Activated T-cell treated with anti-CD3 and anti-CD28 coated beads, Interleukin-2, amount 50 U/mL, for 4 hours (primary cell): ENCODE data around the gene CDH4. TPM values are rescaled to one million over a fixed set of nuclear protein-coding genes. Genes with fewer than 3 reads are reported as not detected.

Experiments
- ATAC-seq, 2 donors: fragments of 200-7000 bp; cut with Tn5 transposase; one replicate each; pipeline ENCODE4 v1.10.0; 2021
- DNase-seq: peaks from one replicate; pipeline ENCODE4 v3.0.0-alpha.2; 2020
- H3K27me3 Mint-ChIP-seq: one replicate; pipeline ENCODE4 v1.8.0; 2021; ENCODE audit warnings: low read depth, mixed read lengths
- H3K36me3 Mint-ChIP-seq: one replicate; pipeline ENCODE4 v1.8.0; 2022; ENCODE audit warnings: mixed read lengths; ENCODE audit not compliant: insufficient read depth
- H3K4me1 Mint-ChIP-seq: one replicate; pipeline ENCODE4 v1.8.0; 2021; ENCODE audit warnings: low read depth, mixed read lengths
- H3K4me3 Mint-ChIP-seq: one replicate; pipeline ENCODE4 v1.8.0; 2021; ENCODE audit warnings: mild to moderate bottlenecking, moderate library complexity, mixed read lengths
- H3K9me3 Mint-ChIP-seq: one replicate; pipeline ENCODE4 v1.8.0; 2021; ENCODE audit warnings: mixed read lengths
- total RNA-seq, 3 donors: library from RNA; stranded (reverse); gene quantifications; one replicate each; pipeline ENCODE4 v1.2.1, GENCODE V29; 2021

The CDH4 gene
- total RNA-seq, 3 donors from 2014 or later: 0.10 TPM; not detected in 2

- Mint-ChIP-seq H3K4me1 (no peaks in the 10 kb centered on the region), H3K36me3 (no peaks in the 10 kb centered on the region), H3K27me3 (peaks cover 3% of the 10 kb centered on the region), H3K9me3 (no peaks in the 10 kb centered on the region), H3K4me3 (no peak overlapping the region)
- DNase-seq (no peak), ATAC-seq (no peak)
Observed at GRCh38 chr20:61634376-61635145, 382.5 kb downstream of the CDH4 start.

- DNase-seq: no peak
- no peak overlapping the region for H3K4me3 Mint-ChIP-seq
- no peaks in the 10 kb centered on the region for H3K36me3 Mint-ChIP-seq
- peaks cover 3% of the 10 kb centered on the region for H3K27me3 Mint-ChIP-seq
- no peaks in the 10 kb centered on the region for H3K9me3 Mint-ChIP-seq
- no peak for ATAC-seq
- H3K4me1 Mint-ChIP-seq: no peaks in the 10 kb centered on the region
Observed at GRCh38 chr20:61635721-61636455, 383.8 kb downstream of the CDH4 start.

- DNase-seq: no peak
- ATAC-seq: no peak
- Mint-ChIP-seq H3K4me3 (no peak overlapping the region), H3K9me3 (no peaks in the 10 kb centered on the region), H3K36me3 (no peaks in the 10 kb centered on the region), H3K4me1 (no peaks in the 10 kb centered on the region), H3K27me3 (peaks cover 3% of the 10 kb centered on the region)
Observed at GRCh38 chr20:61636531-61637116, 384.6 kb downstream of the CDH4 start.

GRCh38 chr20:61638802-61639585 lies 386.9 kb downstream of the CDH4 start:
- ATAC-seq (no peak), DNase-seq (no peak)
- no peaks in the 10 kb centered on the region for H3K4me1 Mint-ChIP-seq
- H3K9me3 Mint-ChIP-seq: no peaks in the 10 kb centered on the region
- H3K36me3 Mint-ChIP-seq: no peaks in the 10 kb centered on the region
- H3K27me3 Mint-ChIP-seq: peaks cover 3% of the 10 kb centered on the region
- H3K4me3 Mint-ChIP-seq: no peak overlapping the region

GRCh38 chr20:61640131-61640870 lies 388.2 kb downstream of the CDH4 start:
- Mint-ChIP-seq H3K4me3 (no peak overlapping the region), H3K4me1 (no peaks in the 10 kb centered on the region), H3K9me3 (no peaks in the 10 kb centered on the region), H3K27me3 (peaks cover 3% of the 10 kb centered on the region), H3K36me3 (no peaks in the 10 kb centered on the region)
- ATAC-seq (no peak), DNase-seq (no peak)

GRCh38 chr20:61640871-61641245 lies 388.8 kb downstream of the CDH4 start:
- Mint-ChIP-seq H3K4me1 (no peaks in the 10 kb centered on the region), H3K4me3 (no peak overlapping the region), H3K27me3 (peaks cover 3% of the 10 kb centered on the region), H3K36me3 (no peaks in the 10 kb centered on the region), H3K9me3 (no peaks in the 10 kb centered on the region)
- ATAC-seq (no peak), DNase-seq (no peak)

GRCh38 chr20:61643656-61644377 lies 391.8 kb downstream of the CDH4 start:
- H3K9me3 Mint-ChIP-seq: no peaks in the 10 kb centered on the region
- no peaks in the 10 kb centered on the region for H3K36me3 Mint-ChIP-seq
- ATAC-seq (no peak), DNase-seq (no peak)
- H3K27me3 Mint-ChIP-seq: peaks cover under 1% of the 10 kb centered on the region
- H3K4me3 Mint-ChIP-seq: no peak overlapping the region
- no peaks in the 10 kb centered on the region for H3K4me1 Mint-ChIP-seq

GRCh38 chr20:61644378-61645076 lies 392.5 kb downstream of the CDH4 start:
- no peaks in the 10 kb centered on the region for H3K36me3 Mint-ChIP-seq
- H3K4me3 Mint-ChIP-seq: no peak overlapping the region
- DNase-seq (no peak), ATAC-seq (no peak)
- no peaks in the 10 kb centered on the region for H3K27me3 Mint-ChIP-seq
- H3K9me3 Mint-ChIP-seq: no peaks in the 10 kb centered on the region
- H3K4me1 Mint-ChIP-seq: no peaks in the 10 kb centered on the region

GRCh38 chr20:61645732-61646131 lies 393.7 kb downstream of the CDH4 start:
- no peaks in the 10 kb centered on the region for H3K9me3 Mint-ChIP-seq
- DNase-seq (no peak), ATAC-seq (no peak)
- H3K27me3 Mint-ChIP-seq: no peaks in the 10 kb centered on the region
- no peak overlapping the region for H3K4me3 Mint-ChIP-seq
- H3K36me3 Mint-ChIP-seq: no peaks in the 10 kb centered on the region
- no peaks in the 10 kb centered on the region for H3K4me1 Mint-ChIP-seq

- no peaks in the 10 kb centered on the region for H3K27me3 Mint-ChIP-seq
- H3K36me3 Mint-ChIP-seq: no peaks in the 10 kb centered on the region
- H3K4me3 Mint-ChIP-seq: no peak overlapping the region
- DNase-seq: no peak
- no peak for ATAC-seq
- H3K4me1 Mint-ChIP-seq: no peaks in the 10 kb centered on the region
- no peaks in the 10 kb centered on the region for H3K9me3 Mint-ChIP-seq
Observed at GRCh38 chr20:61646453-61646852, 394.4 kb downstream of the CDH4 start.

- H3K4me3 Mint-ChIP-seq: no peak overlapping the region
- no peaks in the 10 kb centered on the region for H3K27me3 Mint-ChIP-seq
- no peaks in the 10 kb centered on the region for H3K4me1 Mint-ChIP-seq
- H3K9me3 Mint-ChIP-seq: no peaks in the 10 kb centered on the region
- DNase-seq (no peak), ATAC-seq (no peak)
- H3K36me3 Mint-ChIP-seq: no peaks in the 10 kb centered on the region
Observed at GRCh38 chr20:61646986-61647385, 394.9 kb downstream of the CDH4 start.

GRCh38 chr20:61647702-61648101 lies 395.6 kb downstream of the CDH4 start:
- H3K27me3 Mint-ChIP-seq: no peaks in the 10 kb centered on the region
- ATAC-seq (no peak), DNase-seq (no peak)
- no peak overlapping the region for H3K4me3 Mint-ChIP-seq
- no peaks in the 10 kb centered on the region for H3K9me3 Mint-ChIP-seq
- H3K36me3 Mint-ChIP-seq: no peaks in the 10 kb centered on the region
- no peaks in the 10 kb centered on the region for H3K4me1 Mint-ChIP-seq
